WERI-Rb-1 (cell line): ENCODE data around the gene LTN1.
A peak's percentile ranks its signal among the peaks of the same experiment; 100 is the strongest.

Source experiments
- DNase-seq: peaks from one replicate; pipeline ENCODE4 v3.0.0-alpha.2; 2020
- H3K27ac ChIP-seq: fragments of 250-450 bp; sonication (Bioruptor Pico); 2 replicates; pipeline ENCODE4 v1.5.1; 2020; ENCODE audit warnings: mild to moderate bottlenecking, moderate library complexity
- H3K27me3 ChIP-seq: fragments of 250-450 bp; sonication (Bioruptor Pico); 2 replicates; pipeline ENCODE4 v1.5.1; 2021; ENCODE audit warnings: mild to moderate bottlenecking, low read depth, moderate library complexity; ENCODE audit not compliant: insufficient read depth, severe bottlenecking
- H3K36me3 ChIP-seq: fragments of 250-450 bp; sonication (Bioruptor Pico); 2 replicates; pipeline ENCODE4 v1.5.1; 2020; ENCODE audit warnings: mild to moderate bottlenecking, moderate library complexity
- H3K4me3 ChIP-seq: 2 replicates; pipeline ENCODE4 v1.5.1; 2011; ENCODE audit warnings: low read depth, mild to moderate bottlenecking, control low read depth, low read length
- H3K9me3 ChIP-seq: fragments of 250-450 bp; sonication (Bioruptor Pico); 2 replicates; pipeline ENCODE4 v1.5.1; 2021; ENCODE audit warnings: mild to moderate bottlenecking, moderate library complexity; ENCODE audit not compliant: severe bottlenecking
- TF ChIP-seq, protein P1 (sequence below): IDR thresholded peaks from 2 replicates; pipeline ENCODE4 v1.5.1; 2011; ENCODE audit warnings: low read depth, mild to moderate bottlenecking, control low read depth, inconsistent platforms, low read length

The LTN1 gene

DNA sequence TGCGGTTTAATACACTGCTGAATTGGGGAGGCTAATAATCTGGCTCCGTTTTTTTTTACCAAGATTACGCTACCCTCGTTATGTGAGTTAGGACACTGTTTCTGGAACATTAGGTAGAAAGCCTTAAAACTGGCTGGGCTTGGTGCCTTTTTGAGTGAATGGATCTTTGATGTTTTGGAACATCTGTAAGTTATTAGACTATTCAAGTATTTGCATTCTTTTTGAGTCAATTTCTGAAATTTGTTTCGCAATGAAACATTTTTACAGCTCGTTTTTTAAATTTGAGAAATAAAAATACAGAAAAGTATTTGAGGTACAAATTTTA is 106.9 kb downstream of the LTN1 start:
- Histone ChIP-seq H3K4me3 (peak overlapping the region; percentile 64; the same call in 1 of the 2 replicates), H3K27me3 (no peaks in the 10 kb centered on the region), H3K9me3 (no peaks in the 10 kb centered on the region), H3K27ac (peak overlapping the region; percentile 90; the same call in 1 of the 2 replicates), H3K36me3 (peaks cover 3% of the 10 kb centered on the region; the same call in 1 of the 2 replicates)
- no peak for DNase-seq
- TF ChIP-seq, protein P1, sequence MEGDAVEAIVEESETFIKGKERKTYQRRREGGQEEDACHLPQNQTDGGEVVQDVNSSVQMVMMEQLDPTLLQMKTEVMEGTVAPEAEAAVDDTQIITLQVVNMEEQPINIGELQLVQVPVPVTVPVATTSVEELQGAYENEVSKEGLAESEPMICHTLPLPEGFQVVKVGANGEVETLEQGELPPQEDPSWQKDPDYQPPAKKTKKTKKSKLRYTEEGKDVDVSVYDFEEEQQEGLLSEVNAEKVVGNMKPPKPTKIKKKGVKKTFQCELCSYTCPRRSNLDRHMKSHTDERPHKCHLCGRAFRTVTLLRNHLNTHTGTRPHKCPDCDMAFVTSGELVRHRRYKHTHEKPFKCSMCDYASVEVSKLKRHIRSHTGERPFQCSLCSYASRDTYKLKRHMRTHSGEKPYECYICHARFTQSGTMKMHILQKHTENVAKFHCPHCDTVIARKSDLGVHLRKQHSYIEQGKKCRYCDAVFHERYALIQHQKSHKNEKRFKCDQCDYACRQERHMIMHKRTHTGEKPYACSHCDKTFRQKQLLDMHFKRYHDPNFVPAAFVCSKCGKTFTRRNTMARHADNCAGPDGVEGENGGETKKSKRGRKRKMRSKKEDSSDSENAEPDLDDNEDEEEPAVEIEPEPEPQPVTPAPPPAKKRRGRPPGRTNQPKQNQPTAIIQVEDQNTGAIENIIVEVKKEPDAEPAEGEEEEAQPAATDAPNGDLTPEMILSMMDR = no peak

DNA sequence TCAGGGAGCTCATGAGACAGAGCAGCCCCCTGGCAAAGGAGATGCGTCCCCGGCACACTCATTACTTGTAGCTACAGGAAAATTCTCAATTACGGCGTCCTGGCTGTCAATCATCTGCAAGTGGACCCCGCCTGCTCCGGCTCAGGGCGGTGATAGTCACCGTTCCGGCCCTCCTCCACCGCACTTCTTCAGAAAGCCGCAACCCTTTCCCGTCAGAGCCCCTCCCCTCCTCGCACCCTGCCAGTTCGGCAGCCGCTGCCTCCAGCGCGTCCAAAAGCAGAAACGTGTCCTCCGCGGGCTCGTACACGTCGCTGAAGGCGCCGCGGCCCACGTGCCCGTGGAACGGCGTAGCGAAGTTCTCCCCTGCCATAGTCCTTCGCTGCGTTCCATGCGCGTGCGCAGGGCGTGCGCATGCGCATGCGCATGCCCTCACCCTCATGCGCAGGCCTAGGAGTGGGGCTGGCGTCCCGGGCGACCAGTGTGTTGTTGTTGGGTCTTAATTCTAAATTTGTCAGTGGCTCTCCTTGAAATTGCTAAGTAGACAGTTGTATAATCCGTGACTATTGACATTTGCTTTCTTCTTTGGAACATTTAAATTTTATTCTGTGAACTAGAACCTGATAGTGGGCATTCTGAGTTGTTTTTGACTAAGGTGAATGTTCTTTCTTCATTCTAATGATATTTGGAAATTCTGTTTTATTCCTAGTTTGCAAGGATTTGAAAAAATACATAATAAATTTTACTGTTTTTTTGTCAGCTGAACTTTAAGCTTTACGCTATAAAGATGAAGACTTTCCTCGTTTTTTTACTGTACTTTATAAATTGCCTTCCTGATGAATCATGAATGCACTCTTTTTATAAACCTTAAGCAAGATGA is 107.5 kb downstream of the LTN1 start:
- no peaks in the 10 kb centered on the region for H3K27me3 ChIP-seq
- peaks cover 3% of the 10 kb centered on the region; the same call in 1 of the 2 replicates for H3K36me3 ChIP-seq
- no peaks in the 10 kb centered on the region for H3K9me3 ChIP-seq
- TF ChIP-seq, protein P1 = no peak
- peak overlapping the region; percentile 90 for H3K27ac ChIP-seq
- peak; percentile 90 for DNase-seq
- H3K4me3 ChIP-seq = peak overlapping the region; percentile 64

DNA sequence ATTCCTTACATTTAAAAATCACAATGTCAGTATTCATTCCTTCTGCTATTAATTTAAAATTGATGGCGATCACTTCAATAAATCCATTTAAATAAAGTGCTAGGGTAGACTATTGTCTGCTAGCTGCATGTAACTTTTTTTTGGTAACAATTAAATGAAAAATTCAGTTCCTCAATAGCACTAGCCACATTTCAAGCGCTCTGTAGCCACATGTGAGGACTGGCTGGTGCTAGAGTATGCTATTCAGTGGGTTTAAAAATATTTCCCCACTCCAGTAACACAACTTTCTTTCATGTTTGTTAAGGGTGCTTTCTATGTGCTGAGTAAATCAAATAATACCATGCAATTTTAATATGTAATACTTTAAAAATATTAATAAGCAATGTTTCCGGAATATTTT is 108.2 kb downstream of the LTN1 start:
- Histone ChIP-seq H3K36me3 (peaks cover 3% of the 10 kb centered on the region; the same call in 1 of the 2 replicates), H3K9me3 (no peaks in the 10 kb centered on the region), H3K27ac (peak overlapping the region; percentile 90), H3K4me3 (peak overlapping the region; percentile 64), H3K27me3 (no peaks in the 10 kb centered on the region)
- TF ChIP-seq, protein P1 = no peak
- no peak for DNase-seq

DNA sequence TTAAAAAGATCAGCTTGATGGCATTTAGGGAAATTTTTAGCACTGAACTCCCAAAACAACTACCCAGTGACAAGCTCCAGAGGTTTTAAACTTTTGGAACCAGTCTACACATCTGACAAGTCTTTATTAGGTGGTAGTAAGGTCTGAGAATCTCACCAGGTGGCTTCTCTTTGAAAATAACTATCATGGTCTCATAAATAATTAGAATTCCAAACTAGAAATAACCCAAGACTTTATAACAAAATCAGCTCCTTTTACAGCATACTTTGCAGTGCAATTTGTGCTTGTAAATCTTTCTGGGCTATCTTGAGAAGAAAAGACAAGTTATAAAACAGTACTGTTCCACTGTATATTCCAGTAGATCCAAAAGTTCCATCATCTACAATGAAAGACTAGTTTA is 108.7 kb downstream of the LTN1 start:
- H3K27ac ChIP-seq = no peak overlapping the region
- DNase-seq = no peak
- H3K27me3 ChIP-seq = no peaks in the 10 kb centered on the region
- no peaks in the 10 kb centered on the region for H3K9me3 ChIP-seq
- H3K4me3 ChIP-seq = no peak overlapping the region
- TF ChIP-seq, protein P1 = no peak
- peaks cover 3% of the 10 kb centered on the region; the same call in 1 of the 2 replicates for H3K36me3 ChIP-seq

DNA sequence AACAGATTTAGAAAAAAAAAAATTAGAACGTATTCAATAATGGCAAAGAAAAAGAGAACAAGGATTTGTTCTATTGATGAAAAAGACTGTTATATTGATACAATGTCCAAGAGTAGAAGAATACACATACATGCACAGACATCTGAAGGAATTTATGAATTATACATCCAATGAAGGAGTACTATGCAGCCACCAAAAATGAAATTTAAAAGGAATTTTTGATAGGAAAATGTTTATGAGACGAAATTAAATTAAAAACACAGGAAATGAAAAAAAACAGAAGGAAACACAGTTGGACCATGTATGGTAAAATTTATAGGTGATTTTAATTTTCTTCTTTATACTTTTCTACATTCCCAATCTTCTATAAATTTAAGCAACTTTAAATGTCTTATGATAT is 110.3 kb downstream of the LTN1 start:
- peaks cover 3% of the 10 kb centered on the region; the same call in 1 of the 2 replicates for H3K36me3 ChIP-seq
- no peaks in the 10 kb centered on the region for H3K9me3 ChIP-seq
- no peak overlapping the region for H3K4me3 ChIP-seq
- H3K27me3 ChIP-seq = no peaks in the 10 kb centered on the region
- H3K27ac ChIP-seq = no peak overlapping the region
- TF ChIP-seq, protein P1 = no peak
- no peak for DNase-seq
